ENCODE data around the gene PTCD2.

Gene PTCD2

GRCh38 chr5:72319976-72320752, at the start of gene PTCD2, which contains the start of gene MRPS27:
PTCD2 (plus strand) TSS chr5:72320373; CDS start chr5:72320383, 10 bp downstream.
MRPS27 (minus strand) TSS chr5:72320240; CDS start chr5:72320221, 19 bp downstream.
- Histone ChIP-seq H3K4me3 (peak within 1 kb of the TSS; percentile 79 to 99 (median 90)), H3K27ac (peak within 1 kb of the TSS; percentile 47 to 94 (median 85); a peak in 21 of 22 replicates), H3K4me2 (peak within 1 kb of the TSS; percentile 73 to 93 (median 85)), H4K20me1 (peaks cover 0 to 14% (median 0%) of the 10 kb centered on the region in 11 experiments; a peak in 6 of 22 replicates), H3K9ac (peak within 1 kb of the TSS; percentile 69 to 93 (median 89)), H3K36me3 (peaks cover 27 to 64% (median 49%) of the 10 kb centered on the region in 11 experiments), H3K9me3 (replicated peaks in 1 of 11) (no peaks in the 10 kb centered on the region), H3K27me3 (no peaks in the 10 kb centered on the region), H3K4me1 (peaks cover 20 to 24% (median 23%) of the 10 kb centered on the region in 10 experiments)
- TF ChIP-seq Cebpa-rat (IDR thresholded peaks at IDR 0.05) = no peak

- no peak for TF ChIP-seq Cebpa-rat (IDR thresholded peaks at IDR 0.05)
- no peak overlapping the region for H3K27ac ChIP-seq
- H3K9ac ChIP-seq = no peak overlapping the region
- H3K27me3 ChIP-seq = no peaks in the 10 kb centered on the region
- no peak overlapping the region for H3K4me3 ChIP-seq
- H3K4me2 ChIP-seq = no peak overlapping the region
- H3K9me3 ChIP-seq (replicated peaks in 1 of 11) = peaks cover 0 to 13% (median 10%) of the 10 kb centered on the region in 11 experiments; a peak in 17 of 22 replicates
- H3K36me3 ChIP-seq = peaks cover 37 to 83% (median 58%) of the 10 kb centered on the region in 11 experiments
- H4K20me1 ChIP-seq = peaks cover 0 to 15% (median 0%) of the 10 kb centered on the region in 11 experiments; a peak in 6 of 22 replicates
- H3K4me1 ChIP-seq = peaks cover 0 to 4% (median 0%) of the 10 kb centered on the region in 10 experiments; a peak in 1 of 20 replicates
These were observed 48.5 kb upstream of the PTCD2 start for GRCh38 chr5:72271702-72272101.

GRCh38 chr5:72272398-72272797, 47.8 kb upstream of the PTCD2 start:
- Histone ChIP-seq H3K36me3 (peaks cover 36 to 85% (median 62%) of the 10 kb centered on the region in 11 experiments), H3K4me2 (no peak overlapping the region)

GRCh38 chr5:72273547-72273946, 46.6 kb upstream of the PTCD2 start:
- peaks cover 42 to 91% (median 69%) of the 10 kb centered on the region in 11 experiments for H3K36me3 ChIP-seq
- no peak overlapping the region for H3K27ac ChIP-seq
- H3K4me3 ChIP-seq = no peak overlapping the region
- no peak overlapping the region for H3K9ac ChIP-seq
- peaks cover 0 to 26% (median 22%) of the 10 kb centered on the region in 11 experiments; a peak in 19 of 22 replicates for H3K9me3 ChIP-seq (replicated peaks in 1 of 11)
- H4K20me1 ChIP-seq = peaks cover 0 to 14% (median 0%) of the 10 kb centered on the region in 11 experiments; a peak in 6 of 22 replicates
- peaks cover 0 to 4% (median 0%) of the 10 kb centered on the region in 10 experiments; a peak in 1 of 20 replicates for H3K4me1 ChIP-seq
- H3K4me2 ChIP-seq = no peak overlapping the region
- no peaks in the 10 kb centered on the region for H3K27me3 ChIP-seq
- no peak for TF ChIP-seq Cebpa-rat (IDR thresholded peaks at IDR 0.05)

More at GRCh38 chr5:72272398-72272797, 47.8 kb upstream of the PTCD2 start:
- H3K4me1 ChIP-seq = peaks cover 0 to 4% (median 0%) of the 10 kb centered on the region in 10 experiments; a peak in 1 of 20 replicates
- no peak overlapping the region for H3K27ac ChIP-seq
- H3K27me3 ChIP-seq = no peaks in the 10 kb centered on the region
- no peak overlapping the region for H3K4me3 ChIP-seq
- TF ChIP-seq Cebpa-rat (IDR thresholded peaks at IDR 0.05) = no peak
- H4K20me1 ChIP-seq = peaks cover 0 to 15% (median 0%) of the 10 kb centered on the region in 11 experiments; a peak in 6 of 22 replicates
- peaks cover 0 to 20% (median 17%) of the 10 kb centered on the region in 11 experiments; a peak in 19 of 22 replicates for H3K9me3 ChIP-seq (replicated peaks in 1 of 11)
- no peak overlapping the region for H3K9ac ChIP-seq

- H3K27me3 ChIP-seq = no peaks in the 10 kb centered on the region
- H3K4me3 ChIP-seq = no peak overlapping the region
- H3K27ac ChIP-seq = no peak overlapping the region
- H3K4me2 ChIP-seq = no peak overlapping the region
- TF ChIP-seq Cebpa-rat (IDR thresholded peaks at IDR 0.05) = no peak
- H3K36me3 ChIP-seq = peaks cover 42 to 99% (median 69%) of the 10 kb centered on the region in 11 experiments
- H3K9me3 ChIP-seq (replicated peaks in 1 of 11) = peaks cover 0 to 26% (median 22%) of the 10 kb centered on the region in 11 experiments; a peak in 19 of 22 replicates
- peaks cover 0 to 8% (median 0%) of the 10 kb centered on the region in 11 experiments; a peak in 2 of 22 replicates for H4K20me1 ChIP-seq
- peaks cover 0 to 4% (median 0%) of the 10 kb centered on the region in 10 experiments; a peak in 1 of 20 replicates for H3K4me1 ChIP-seq
- H3K9ac ChIP-seq = no peak overlapping the region
These were observed 43.9 kb upstream of the PTCD2 start for GRCh38 chr5:72276219-72276752.

GRCh38 chr5:72280581-72281069, 39.5 kb upstream of the PTCD2 start:
- TF ChIP-seq Cebpa-rat (IDR thresholded peaks at IDR 0.05) = no peak
- peaks cover 28 to 91% (median 62%) of the 10 kb centered on the region in 11 experiments for H3K36me3 ChIP-seq
- no peak overlapping the region for H3K9ac ChIP-seq

GRCh38 chr5:72281430-72281763, 38.8 kb upstream of the PTCD2 start:
- Histone ChIP-seq H3K27me3 (no peaks in the 10 kb centered on the region), H3K27ac (no peak overlapping the region), H3K9me3 (replicated peaks in 1 of 11) (peaks cover 0 to 19% (median 14%) of the 10 kb centered on the region in 11 experiments; a peak in 18 of 22 replicates), H3K4me3 (no peak overlapping the region), H4K20me1 (peaks cover 0 to 4% (median 0%) of the 10 kb centered on the region in 11 experiments; a peak in 1 of 22 replicates), H3K4me2 (no peak overlapping the region), H3K9ac (no peak overlapping the region), H3K36me3 (peaks cover 21 to 91% (median 58%) of the 10 kb centered on the region in 11 experiments), H3K4me1 (peaks cover 6 to 20% (median 11%) of the 10 kb centered on the region in 10 experiments; a peak in 18 of 20 replicates)
- no peak for TF ChIP-seq Cebpa-rat (IDR thresholded peaks at IDR 0.05)

More at GRCh38 chr5:72280581-72281069, 39.5 kb upstream of the PTCD2 start:
- Histone ChIP-seq H3K27me3 (no peaks in the 10 kb centered on the region), H3K27ac (no peak overlapping the region), H3K4me1 (peaks cover 6 to 20% (median 10%) of the 10 kb centered on the region in 10 experiments; a peak in 18 of 20 replicates), H4K20me1 (peaks cover 0 to 4% (median 0%) of the 10 kb centered on the region in 11 experiments; a peak in 2 of 22 replicates), H3K9me3 (replicated peaks in 1 of 11) (peaks cover 0 to 25% (median 21%) of the 10 kb centered on the region in 11 experiments; a peak in 19 of 22 replicates), H3K4me3 (no peak overlapping the region), H3K4me2 (no peak overlapping the region)

- H3K9me3 ChIP-seq (replicated peaks in 1 of 11) = peaks cover 0 to 14% (median 9%) of the 10 kb centered on the region in 11 experiments; a peak in 17 of 22 replicates
- H3K4me1 ChIP-seq = peaks cover 6 to 20% (median 11%) of the 10 kb centered on the region in 10 experiments; a peak in 18 of 20 replicates
- no peaks in the 10 kb centered on the region for H3K27me3 ChIP-seq
- H3K9ac ChIP-seq = no peak overlapping the region
- H3K36me3 ChIP-seq = peaks cover 16 to 91% (median 56%) of the 10 kb centered on the region in 11 experiments
- no peak overlapping the region; a peak in 1 of 22 replicates for H3K4me2 ChIP-seq
- no peak overlapping the region for H3K4me3 ChIP-seq
- no peak overlapping the region for H3K27ac ChIP-seq
- peaks cover 0 to 4% (median 0%) of the 10 kb centered on the region in 11 experiments; a peak in 1 of 22 replicates for H4K20me1 ChIP-seq
- TF ChIP-seq Cebpa-rat (IDR thresholded peaks at IDR 0.05) = no peak
These were observed 38.2 kb upstream of the PTCD2 start for GRCh38 chr5:72281764-72282499.
